ENCODE measurements around the gene PRKAR2B. TPM values are rescaled to one million over a fixed set of nuclear protein-coding genes. Genes with fewer than 3 reads are reported as not detected.

PRKAR2B gene
- polyA plus RNA-seq (2012; rRNA removed), result 17.3 and 19.3 TPM in 2 replicates
- 27.9 and 35.2 TPM in 2 replicates for polyA plus RNA-seq (2012; cell fraction: cytosol; rRNA removed)
- 4.7 and 9.6 TPM in 2 replicates for polyA plus RNA-seq (2012; cell fraction: nucleus; rRNA removed)

- Histone ChIP-seq H3K9me2 (no peaks in the 10 kb centered on the region), H3K4me2 (peak within 1 kb of the TSS; percentile 87), H3K36me3 (replicated peaks in 1 of 2; ENCODE audit: control insufficient read depth in 1 of 2, insufficient read depth in 2 of 2, low read length in 1 of 2) (no peaks in the 10 kb centered on the region), H3K9me3 (no peaks in the 10 kb centered on the region), H3K27me3 (ENCODE audit: insufficient read depth) (no peaks in the 10 kb centered on the region), H4K20me1 (ENCODE audit: insufficient read depth) (no peaks in the 10 kb centered on the region), H2AFZ (ENCODE audit: low read depth) (peak within 1 kb of the TSS; percentile 90), H3K79me2 (ENCODE audit: insufficient read depth) (peaks cover 37% of the 10 kb centered on the region), H3K27ac (ENCODE audit: low read depth in 2 of 2, low read length in 1 of 2) (peak within 1 kb of the TSS; percentile 51 to 93), H3F3A (replicated peaks; ENCODE audit: insufficient read depth) (peaks cover 19% of the 10 kb centered on the region), H3K9ac (peak within 1 kb of the TSS; percentile 76), H3K4me1 (ENCODE audit: control insufficient read depth in 1 of 2, insufficient read depth in 2 of 2, low read depth in 1 of 2, low read length in 1 of 2) (peaks cover 12 to 28% of the 10 kb centered on the region in 2 experiments; a peak in 3 of 4 replicates), H3K4me3 (ENCODE audit: low read depth in 2 of 2, low read length in 1 of 2) (peak within 1 kb of the TSS; percentile 98 to 100)
- ChIA-PET CTCF (interaction anchor here (0.8 to 2.4 kb wide), 5 partner anchors 19 to 384 kb away, joined by 3 to 14 read pairs (median 7); partner anchors contain the start of gene CCDC71L), POLR2A (interaction anchor here (0.6 to 1.1 kb wide), 4 partner anchors 11 to 327 kb away, joined by 3 to 4 read pairs (median 3); no protein-coding TSS in a partner anchor)
- peak; percentile 100 for DNase-seq
- 0% methylated on average over 9 of the region's 110 CpGs for WGBS (ENCODE audit: low lambda C conversion rate)
- TF ChIP-seq NFIC (IDR thresholded peaks at IDR 0.05; ENCODE audit: borderline replicate concordance) (no peak), TEAD4 (IDR thresholded peaks at IDR 0.05; ENCODE audit: borderline replicate concordance, insufficient read depth) (no peak), NRF1 (IDR thresholded peaks at IDR 0.05; ENCODE audit: low read depth, low read length) (peak; percentile 55), MAX (IDR thresholded peaks at IDR 0.05; ENCODE audit: low read depth) (peak; percentile 67), TAF1 (IDR thresholded peaks at IDR 0.05; ENCODE audit: borderline replicate concordance, low read depth, low read length) (peak; percentile 34; the same call in 1 of the 2 replicates), FOXJ3 (CRISPR knock-in tag; IDR thresholded peaks at IDR 0.05) (peak; percentile 12; the same call in 1 of the 2 replicates), IRF3 (IDR thresholded peaks at IDR 0.05; ENCODE audit: low read depth, low read length) (no peak), GABPA (IDR thresholded peaks at IDR 0.05; ENCODE audit: low read depth) (no peak), CTCF (IDR thresholded peaks at IDR 0.05) (no peak), RAD21 (IDR thresholded peaks at IDR 0.05; ENCODE audit: low read length) (peak; percentile 38), REST (IDR thresholded peaks at IDR 0.05; ENCODE audit: low read depth, low read length) (no peak), MEF2A (IDR thresholded peaks at IDR 0.05; ENCODE audit: borderline replicate concordance, low read depth) (no peak), TCF12 (IDR thresholded peaks at IDR 0.05) (no peak; the same call in 1 of the 2 replicates), MXI1 (IDR thresholded peaks at IDR 0.05; ENCODE audit: low read depth, low read length) (peak; percentile 96), USF2 (IDR thresholded peaks at IDR 0.05; ENCODE audit: borderline replicate concordance, low read depth, low read length) (peak; percentile 88), ZBTB33 (IDR thresholded peaks at IDR 0.05; ENCODE audit: borderline replicate concordance, low read depth) (no peak), RCOR1 (IDR thresholded peaks at IDR 0.05; ENCODE audit: low read length) (peak; percentile 8; the same call in 1 of the 2 replicates), JUND (IDR thresholded peaks at IDR 0.05) (no peak), EP300 (IDR thresholded peaks at IDR 0.05; ENCODE audit: borderline replicate concordance in 1 of 2, low read depth in 1 of 2, low read length in 1 of 2) (0 out of 4 replicates have a peak, but pooled peaks of 1 of the 2 experiments have one; percentile 28), POLR2AphosphoS5 (IDR thresholded peaks at IDR 0.05; ENCODE audit: low read depth, low read length) (peak; percentile 66; the same call in 1 of the 2 replicates), YY1 (IDR thresholded peaks at IDR 0.05; ENCODE audit: low read depth) (no peak; the same call in 1 of the 2 replicates)
These were observed at the start of gene PRKAR2B for GRCh38 chr7:107044347-107045194. Gene PRKAR2B, plus strand, starts transcription at chr7:107044705. Its CDS starts 203 bp downstream, at chr7:107044908.

Measured in SK-N-SH (cell line).